ENCODE results near the gene GPC6.

DNA sequence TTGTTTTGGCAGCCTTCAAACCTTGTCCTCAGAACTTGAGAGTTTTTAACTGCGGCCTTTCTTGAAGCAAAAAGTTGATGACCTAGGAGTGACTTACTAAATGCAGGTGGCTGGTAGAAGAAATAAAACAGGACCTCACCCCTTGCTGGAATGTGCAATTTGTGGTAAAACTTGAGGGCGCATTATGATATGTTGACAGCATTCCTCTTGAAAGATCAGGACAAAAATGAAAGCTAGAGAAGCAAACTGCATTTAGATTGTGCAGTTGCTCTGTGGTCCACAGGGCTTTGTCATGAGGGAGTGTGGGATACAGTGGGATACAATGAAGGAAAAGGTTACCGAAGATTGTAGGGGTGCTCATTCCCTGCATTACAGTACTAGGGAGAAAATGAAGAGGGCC, 504.2 kb downstream of the GPC6 start:
- no peak for TF ChIP-seq BCL11B (tag by site-specific recombination; IDR thresholded peaks at IDR 0.05; ENCODE audit: low read depth)
- TF ChIP-seq CTCF (tag by site-specific recombination; IDR thresholded peaks at IDR 0.05) = no peak
- no peak for TF ChIP-seq ZNF121 (tag by site-specific recombination; IDR thresholded peaks at IDR 0.05)
- TF ChIP-seq ZNF626 (tag by site-specific recombination; IDR thresholded peaks at IDR 0.05) = no peak
- no peak for TF ChIP-seq SP7 (tag by site-specific recombination; IDR thresholded peaks at IDR 0.05)
- no peak for TF ChIP-seq ZNF654 (tag by site-specific recombination; IDR thresholded peaks at IDR 0.05; ENCODE audit: low read depth)
- no peak for TF ChIP-seq KLF1 (tag by site-specific recombination; IDR thresholded peaks at IDR 0.05)
- no peak for TF ChIP-seq ZNF157 (tag by site-specific recombination; IDR thresholded peaks at IDR 0.05)
- no peak for TF ChIP-seq ZNF133 (tag by site-specific recombination; IDR thresholded peaks at IDR 0.05)
- TF ChIP-seq ZNF747 (tag by site-specific recombination; IDR thresholded peaks at IDR 0.05) = no peak
- TF ChIP-seq TRIM28 (IDR thresholded peaks at IDR 0.05; ENCODE audit: borderline replicate concordance, low read length) = no peak
- TF ChIP-seq, protein P1, sequence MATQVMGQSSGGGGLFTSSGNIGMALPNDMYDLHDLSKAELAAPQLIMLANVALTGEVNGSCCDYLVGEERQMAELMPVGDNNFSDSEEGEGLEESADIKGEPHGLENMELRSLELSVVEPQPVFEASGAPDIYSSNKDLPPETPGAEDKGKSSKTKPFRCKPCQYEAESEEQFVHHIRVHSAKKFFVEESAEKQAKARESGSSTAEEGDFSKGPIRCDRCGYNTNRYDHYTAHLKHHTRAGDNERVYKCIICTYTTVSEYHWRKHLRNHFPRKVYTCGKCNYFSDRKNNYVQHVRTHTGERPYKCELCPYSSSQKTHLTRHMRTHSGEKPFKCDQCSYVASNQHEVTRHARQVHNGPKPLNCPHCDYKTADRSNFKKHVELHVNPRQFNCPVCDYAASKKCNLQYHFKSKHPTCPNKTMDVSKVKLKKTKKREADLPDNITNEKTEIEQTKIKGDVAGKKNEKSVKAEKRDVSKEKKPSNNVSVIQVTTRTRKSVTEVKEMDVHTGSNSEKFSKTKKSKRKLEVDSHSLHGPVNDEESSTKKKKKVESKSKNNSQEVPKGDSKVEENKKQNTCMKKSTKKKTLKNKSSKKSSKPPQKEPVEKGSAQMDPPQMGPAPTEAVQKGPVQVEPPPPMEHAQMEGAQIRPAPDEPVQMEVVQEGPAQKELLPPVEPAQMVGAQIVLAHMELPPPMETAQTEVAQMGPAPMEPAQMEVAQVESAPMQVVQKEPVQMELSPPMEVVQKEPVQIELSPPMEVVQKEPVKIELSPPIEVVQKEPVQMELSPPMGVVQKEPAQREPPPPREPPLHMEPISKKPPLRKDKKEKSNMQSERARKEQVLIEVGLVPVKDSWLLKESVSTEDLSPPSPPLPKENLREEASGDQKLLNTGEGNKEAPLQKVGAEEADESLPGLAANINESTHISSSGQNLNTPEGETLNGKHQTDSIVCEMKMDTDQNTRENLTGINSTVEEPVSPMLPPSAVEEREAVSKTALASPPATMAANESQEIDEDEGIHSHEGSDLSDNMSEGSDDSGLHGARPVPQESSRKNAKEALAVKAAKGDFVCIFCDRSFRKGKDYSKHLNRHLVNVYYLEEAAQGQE (tag by site-specific recombination; IDR thresholded peaks at IDR 0.05) = no peak
- TF ChIP-seq ZNF768 (tag by site-specific recombination; IDR thresholded peaks at IDR 0.05) = no peak
- TF ChIP-seq ZBTB7A (tag by site-specific recombination; IDR thresholded peaks at IDR 0.05; ENCODE audit: low read depth) = no peak
